ENCODE results near the gene SPSB1.

The SPSB1 gene

GRCh38 chr1:9302745-9303524 lies 10.2 kb downstream of the SPSB1 start:
- no peak for DNase-seq

- DNase-seq = no peak
These were observed 11.2 kb downstream of the SPSB1 start for GRCh38 chr1:9303916-9304315.

GRCh38 chr1:9305216-9305615 lies 12.5 kb downstream of the SPSB1 start:
- no peak for DNase-seq

- no peak for DNase-seq
These were observed 13.3 kb downstream of the SPSB1 start for GRCh38 chr1:9306006-9306405.

GRCh38 chr1:9307303-9307702 lies 14.6 kb downstream of the SPSB1 start:
- no peak for DNase-seq

- no peak for DNase-seq
These were observed 15.6 kb downstream of the SPSB1 start for GRCh38 chr1:9308236-9308785.

- DNase-seq = no peak
These were observed 16.4 kb downstream of the SPSB1 start for GRCh38 chr1:9309080-9309479.

- DNase-seq = no peak
These were observed 17.3 kb downstream of the SPSB1 start for GRCh38 chr1:9309991-9310390.

GRCh38 chr1:9311029-9311428 lies 18.3 kb downstream of the SPSB1 start:
- no peak for DNase-seq

- no peak for DNase-seq
These were observed 18.8 kb downstream of the SPSB1 start for GRCh38 chr1:9311479-9311878.

GRCh38 chr1:9312168-9312720 lies 19.6 kb downstream of the SPSB1 start:
- DNase-seq = no peak

GRCh38 chr1:9313576-9313975 lies 20.9 kb downstream of the SPSB1 start:
- no peak for DNase-seq

GRCh38 chr1:9314111-9314510 lies 21.4 kb downstream of the SPSB1 start:
- no peak for DNase-seq

- no peak for DNase-seq
These were observed 22.2 kb downstream of the SPSB1 start for GRCh38 chr1:9314711-9315379.

- no peak for DNase-seq
These were observed 22.9 kb downstream of the SPSB1 start for GRCh38 chr1:9315411-9316079.

- DNase-seq = no peak
These were observed 23.4 kb downstream of the SPSB1 start for GRCh38 chr1:9316080-9316444.

GRCh38 chr1:9316512-9316911 lies 23.8 kb downstream of the SPSB1 start:
- no peak for DNase-seq

GRCh38 chr1:9317072-9317471 lies 24.4 kb downstream of the SPSB1 start:
- no peak for DNase-seq

- no peak for DNase-seq
These were observed 25.1 kb downstream of the SPSB1 start for GRCh38 chr1:9317591-9318417.

GRCh38 chr1:9319208-9319788 lies 26.6 kb downstream of the SPSB1 start:
- no peak for DNase-seq

GRCh38 chr1:9319789-9320519 lies 27.3 kb downstream of the SPSB1 start:
- DNase-seq = no peak
